Upper lobe of left lung (tissue), 4 donors: ENCODE measurements around the gene SH3TC2.

Experiments used
- EP300 ChIP-seq, 4 donors: sonication (generic); formaldehyde crosslinking; IDR thresholded peaks; one replicate each; pipeline ENCODE4 v1.5.1; 2017; ENCODE audit warnings: antibody characterized with exemption in 4 of 4, control low read depth in 2 of 4
- POLR2A ChIP-seq, 4 donors: fragments of 450-650 bp; IDR thresholded peaks; one replicate each; pipeline ENCODE4 v1.5.1; 2016 to 2017; ENCODE audit warnings: antibody characterized with exemption in 4 of 4, mild to moderate bottlenecking in 2 of 4
- TF ChIP-seq, protein P1 (sequence below), 6 experiments: fragments of 450-650 bp in 4 of 6; fragments of 200-600 bp in 2 of 6; sonication (generic) in 2 of 6; IDR thresholded peaks; one replicate each; pipeline ENCODE4 v1.5.1; 2016 to 2019; ENCODE audit warnings: antibody characterized with exemption in 6 of 6

DNA sequence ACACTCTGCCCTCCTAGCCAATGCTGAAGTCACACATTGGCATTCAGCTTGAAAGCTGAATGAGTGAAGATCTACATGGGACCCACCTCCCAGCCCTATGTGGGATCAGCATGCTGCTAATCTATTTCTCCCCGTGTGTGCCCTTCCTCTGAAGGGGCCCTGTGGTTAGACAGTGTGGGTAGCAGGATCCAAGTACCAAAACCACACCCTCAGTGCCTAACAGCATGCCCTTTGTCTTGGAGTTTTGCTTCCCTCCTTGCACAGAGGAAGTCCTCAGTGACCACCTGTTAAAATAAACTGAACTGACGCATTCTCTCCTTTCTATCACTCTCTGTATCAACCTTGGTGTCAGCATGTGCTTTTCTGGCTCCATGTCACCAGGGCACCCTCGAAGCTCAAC lies 25.0 kb downstream of the SH3TC2 start:
- TF ChIP-seq, protein P1, sequence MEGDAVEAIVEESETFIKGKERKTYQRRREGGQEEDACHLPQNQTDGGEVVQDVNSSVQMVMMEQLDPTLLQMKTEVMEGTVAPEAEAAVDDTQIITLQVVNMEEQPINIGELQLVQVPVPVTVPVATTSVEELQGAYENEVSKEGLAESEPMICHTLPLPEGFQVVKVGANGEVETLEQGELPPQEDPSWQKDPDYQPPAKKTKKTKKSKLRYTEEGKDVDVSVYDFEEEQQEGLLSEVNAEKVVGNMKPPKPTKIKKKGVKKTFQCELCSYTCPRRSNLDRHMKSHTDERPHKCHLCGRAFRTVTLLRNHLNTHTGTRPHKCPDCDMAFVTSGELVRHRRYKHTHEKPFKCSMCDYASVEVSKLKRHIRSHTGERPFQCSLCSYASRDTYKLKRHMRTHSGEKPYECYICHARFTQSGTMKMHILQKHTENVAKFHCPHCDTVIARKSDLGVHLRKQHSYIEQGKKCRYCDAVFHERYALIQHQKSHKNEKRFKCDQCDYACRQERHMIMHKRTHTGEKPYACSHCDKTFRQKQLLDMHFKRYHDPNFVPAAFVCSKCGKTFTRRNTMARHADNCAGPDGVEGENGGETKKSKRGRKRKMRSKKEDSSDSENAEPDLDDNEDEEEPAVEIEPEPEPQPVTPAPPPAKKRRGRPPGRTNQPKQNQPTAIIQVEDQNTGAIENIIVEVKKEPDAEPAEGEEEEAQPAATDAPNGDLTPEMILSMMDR (IDR thresholded peaks at IDR 0.05): no peak
- TF ChIP-seq POLR2A (IDR thresholded peaks at IDR 0.05) (no peak), EP300 (IDR thresholded peaks at IDR 0.05) (no peak)
